Measurements from ENCODE around the gene NR1D1. TPM values are rescaled to one million over a fixed set of nuclear protein-coding genes. Genes with fewer than 3 reads are reported as not detected.

NR1D1 gene
- total and polyA plus RNA-seq, 10 donors, result 3.3 to 15.8 (median 6.6) TPM

- 69 to 81% (median 74%) methylated on average over 2 of the region's 2 CpGs for WGBS, 5 donors
- no peaks in the 10 kb centered on the region for H3K27me3 ChIP-seq (replicated peaks in 1 of 7)
- intact Hi-C loops (cut with DNase I; ENCODE audit: low total_unique reads), result no loop called here
- DNase-seq, result no peak
- H3K4me1 ChIP-seq, result peaks cover 29 to 64% (median 41%) of the 10 kb centered on the region in 6 donors
- no peak overlapping the region for H3K4me3 ChIP-seq
- H3K36me3 ChIP-seq, result no peaks in the 10 kb centered on the region
- TF ChIP-seq, protein P1, sequence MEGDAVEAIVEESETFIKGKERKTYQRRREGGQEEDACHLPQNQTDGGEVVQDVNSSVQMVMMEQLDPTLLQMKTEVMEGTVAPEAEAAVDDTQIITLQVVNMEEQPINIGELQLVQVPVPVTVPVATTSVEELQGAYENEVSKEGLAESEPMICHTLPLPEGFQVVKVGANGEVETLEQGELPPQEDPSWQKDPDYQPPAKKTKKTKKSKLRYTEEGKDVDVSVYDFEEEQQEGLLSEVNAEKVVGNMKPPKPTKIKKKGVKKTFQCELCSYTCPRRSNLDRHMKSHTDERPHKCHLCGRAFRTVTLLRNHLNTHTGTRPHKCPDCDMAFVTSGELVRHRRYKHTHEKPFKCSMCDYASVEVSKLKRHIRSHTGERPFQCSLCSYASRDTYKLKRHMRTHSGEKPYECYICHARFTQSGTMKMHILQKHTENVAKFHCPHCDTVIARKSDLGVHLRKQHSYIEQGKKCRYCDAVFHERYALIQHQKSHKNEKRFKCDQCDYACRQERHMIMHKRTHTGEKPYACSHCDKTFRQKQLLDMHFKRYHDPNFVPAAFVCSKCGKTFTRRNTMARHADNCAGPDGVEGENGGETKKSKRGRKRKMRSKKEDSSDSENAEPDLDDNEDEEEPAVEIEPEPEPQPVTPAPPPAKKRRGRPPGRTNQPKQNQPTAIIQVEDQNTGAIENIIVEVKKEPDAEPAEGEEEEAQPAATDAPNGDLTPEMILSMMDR (IDR thresholded peaks at IDR 0.05 in 8 of 11, conservative IDR thresholded peaks at IDR 0.05 in 3 of 11), result no peak
- no peak for TF ChIP-seq POLR2A (IDR thresholded peaks at IDR 0.05)
- no peak for TF ChIP-seq POLR2AphosphoS5 (IDR thresholded peaks at IDR 0.05)
- no peaks in the 10 kb centered on the region for H3K9me3 ChIP-seq
- H3K27ac ChIP-seq, result no peak overlapping the region
Observed at GRCh38 chr17:40115101-40115436, 14.7 kb upstream of the NR1D1 start.

GRCh38 chr17:40113907-40114245 lies 13.5 kb upstream of the NR1D1 start:
- peak overlapping the region; percentile 78 to 91 (median 86) for H3K27ac ChIP-seq
- DNase-seq, result no peak
- peaks cover 36 to 66% (median 53%) of the 10 kb centered on the region in 6 donors for H3K4me1 ChIP-seq
- WGBS, 5 donors, result 44 to 63% (median 58%) methylated on average over 5 of the region's 5 CpGs
- H3K36me3 ChIP-seq, result no peaks in the 10 kb centered on the region
- no peaks in the 10 kb centered on the region for H3K27me3 ChIP-seq (replicated peaks in 1 of 7)
- peak overlapping the region in 4 of 8 donors; percentile 45 to 71 (median 50) for H3K4me3 ChIP-seq
- intact Hi-C loops (cut with DNase I; ENCODE audit: low total_unique reads), result no loop called here
- no peaks in the 10 kb centered on the region for H3K9me3 ChIP-seq
- no peak for TF ChIP-seq POLR2A (IDR thresholded peaks at IDR 0.05)
- TF ChIP-seq POLR2AphosphoS5 (IDR thresholded peaks at IDR 0.05), result no peak
- TF ChIP-seq, protein P1 (IDR thresholded peaks at IDR 0.05 in 8 of 11, conservative IDR thresholded peaks at IDR 0.05 in 3 of 11), result no peak

DNA sequence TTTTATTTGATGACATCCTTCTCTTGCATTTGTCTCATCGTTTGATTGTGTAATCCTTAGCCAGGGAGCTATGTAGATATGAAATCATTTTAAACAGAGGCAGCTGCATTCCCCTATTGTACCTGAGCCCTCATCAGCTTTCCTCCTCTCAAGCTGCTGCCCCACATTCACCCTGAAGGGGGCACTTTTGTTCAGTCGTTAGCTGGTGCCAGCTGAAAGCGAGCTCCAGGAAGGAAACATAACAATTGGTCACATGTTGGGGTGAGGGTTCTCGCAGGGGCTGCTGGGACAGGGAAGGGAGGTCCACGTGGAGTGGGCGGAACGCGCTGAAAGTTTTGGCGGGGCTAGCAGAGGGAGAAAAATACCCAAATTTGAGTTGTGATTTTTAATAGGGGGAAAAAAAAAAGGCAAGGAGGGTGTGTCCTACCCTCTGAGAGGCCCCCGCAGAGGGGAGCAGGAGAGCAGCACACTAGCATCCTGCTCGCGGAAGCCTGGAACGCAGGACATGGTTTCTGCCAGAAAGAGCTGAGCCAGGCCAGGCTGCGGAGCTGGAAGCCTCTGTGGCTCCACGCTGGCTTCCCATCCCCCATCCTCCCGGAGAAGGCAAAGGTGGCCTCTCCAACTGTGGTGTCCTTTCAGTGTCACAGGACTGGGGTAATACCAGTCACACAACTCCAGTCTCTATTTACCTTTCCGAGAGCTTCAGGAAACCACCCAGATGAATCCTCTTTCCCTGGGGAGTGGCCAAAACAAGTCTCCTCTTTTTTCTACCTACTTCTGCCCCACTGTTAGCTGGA lies 12.9 kb upstream of the NR1D1 start:
- intact Hi-C loops (cut with DNase I; ENCODE audit: low total_unique reads), result no loop called here
- H3K9me3 ChIP-seq, result no peaks in the 10 kb centered on the region
- peak; percentile 96 for DNase-seq
- H3K4me3 ChIP-seq, result peak overlapping the region; percentile 20 to 71 (median 48)
- WGBS, 5 donors, result 1% methylated on average over 17 of the region's 17 CpGs
- H3K36me3 ChIP-seq, result no peaks in the 10 kb centered on the region
- H3K27me3 ChIP-seq (replicated peaks in 1 of 7), result no peaks in the 10 kb centered on the region
- H3K27ac ChIP-seq, result peak overlapping the region; percentile 78 to 91 (median 86)
- H3K4me1 ChIP-seq, result peaks cover 42 to 66% (median 57%) of the 10 kb centered on the region in 6 donors
- TF ChIP-seq POLR2AphosphoS5 (IDR thresholded peaks at IDR 0.05), result peak; percentile 59 to 92 (median 86)
- no peak for TF ChIP-seq POLR2A (IDR thresholded peaks at IDR 0.05)
- TF ChIP-seq, protein P1 (IDR thresholded peaks at IDR 0.05 in 8 of 11, conservative IDR thresholded peaks at IDR 0.05 in 3 of 11), result peak; percentile 89 to 99 (median 97)

DNA sequence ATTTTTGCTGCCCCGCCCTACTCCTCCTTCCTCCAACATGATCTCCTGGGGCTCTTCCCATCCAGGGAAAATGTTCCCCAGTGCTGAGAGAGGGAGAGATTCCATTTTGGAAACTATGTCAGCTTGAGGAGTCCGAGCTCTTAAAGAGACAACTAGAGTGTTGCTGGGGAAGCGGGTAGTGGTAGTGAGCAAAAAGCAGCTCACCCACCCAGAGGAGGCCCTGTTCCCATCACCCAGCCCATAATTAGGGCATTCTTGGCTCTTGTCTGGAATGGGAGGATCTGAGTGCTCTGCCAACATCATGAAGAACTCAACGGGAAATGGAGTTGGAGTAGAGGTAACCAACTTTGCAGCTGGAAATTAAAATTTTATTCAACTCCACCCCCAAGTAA lies 12.3 kb upstream of the NR1D1 start:
- intact Hi-C loops (cut with DNase I; ENCODE audit: low total_unique reads), result no loop called here
- TF ChIP-seq, protein P1 (IDR thresholded peaks at IDR 0.05 in 8 of 11, conservative IDR thresholded peaks at IDR 0.05 in 3 of 11), result no peak
- no peak for TF ChIP-seq POLR2A (IDR thresholded peaks at IDR 0.05)
- no peak for TF ChIP-seq POLR2AphosphoS5 (IDR thresholded peaks at IDR 0.05)
- H3K27me3 ChIP-seq (replicated peaks in 1 of 7), result no peaks in the 10 kb centered on the region
- peak overlapping the region in 7 of 8 donors; percentile 78 to 91 (median 87) for H3K27ac ChIP-seq
- DNase-seq, result no peak
- no peak overlapping the region for H3K4me3 ChIP-seq
- peaks cover 43 to 66% (median 62%) of the 10 kb centered on the region in 6 donors for H3K4me1 ChIP-seq
- H3K36me3 ChIP-seq, result no peaks in the 10 kb centered on the region
- H3K9me3 ChIP-seq, result no peaks in the 10 kb centered on the region
- 59 to 75% (median 69%) methylated on average over 4 of the region's 4 CpGs for WGBS, 5 donors
